GM18505 (cell line): Measurements from ENCODE around the gene BEX5.
"Not testable (repeated sequence)": the region's sequence is repeated elsewhere in the genome, so short reads cannot be mapped to it uniquely, and the experiment has no call there.

Source experiments
- ATAC-seq: cut with Tn5 transposase; IDR thresholded peaks from one replicate; pipeline ENCODE4 v1.9.1; 2021; ENCODE audit not compliant: unreplicated experiment
- POLR2A ChIP-seq: IDR thresholded peaks from 4 replicates; pipeline ENCODE4 v1.6.1; 2011; ENCODE audit warnings: borderline replicate concordance; ENCODE audit not compliant: insufficient read depth, insufficient read length; ENCODE audit errors: extremely low read depth

Gene BEX5

GRCh38 chrX:102155806-102156179 lies at the start of gene BEX5:
Gene BEX5, minus strand, starts transcription at chrX:102155977. Its CDS starts 1,712 bp downstream, at chrX:102154265.
- peak; percentile 85 for ATAC-seq
- no peak for TF ChIP-seq POLR2A

DNA sequence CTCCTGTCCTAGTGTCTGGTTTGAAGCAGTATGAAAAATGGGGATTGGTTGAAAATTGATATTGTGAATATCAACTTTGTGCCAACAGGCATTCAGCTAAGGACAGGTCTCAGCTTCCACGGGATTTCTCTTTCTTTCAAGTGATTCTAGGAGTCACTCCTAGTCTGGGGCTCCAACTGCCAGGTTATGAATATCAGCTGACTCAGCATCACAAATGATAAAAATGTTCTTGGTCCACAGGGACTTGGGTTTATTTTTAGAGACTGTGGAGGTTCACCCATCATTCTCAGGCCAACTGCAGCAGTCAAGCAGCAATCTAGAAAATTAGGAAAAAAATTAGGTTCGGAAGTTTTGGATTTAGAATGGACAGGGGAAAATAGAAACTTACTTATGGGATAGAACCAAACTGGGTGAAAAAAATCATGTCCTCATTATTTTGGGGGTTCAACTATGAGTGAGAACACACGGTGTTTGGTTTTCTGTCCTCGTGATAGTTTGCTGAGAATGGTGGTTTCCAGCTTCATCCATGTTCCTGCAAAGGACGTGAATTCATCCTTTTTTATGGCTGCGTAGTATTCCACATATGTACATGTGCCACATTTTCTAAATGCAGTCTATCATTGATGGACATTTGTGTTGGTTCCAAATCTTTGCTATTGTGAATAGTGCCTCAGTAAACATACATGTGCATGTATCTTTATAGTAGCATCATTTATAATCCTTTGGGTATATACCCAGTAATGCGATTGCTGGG lies 30.4 kb upstream of the BEX5 start:
- ATAC-seq, result no peak
- no peak for TF ChIP-seq POLR2A

- no peak for TF ChIP-seq POLR2A
- ATAC-seq, result peak; percentile 41
Observed at GRCh38 chrX:102154900-102155805, 624 bp downstream of the BEX5 start.

- TF ChIP-seq POLR2A, result no peak
- no peak for ATAC-seq
Observed at GRCh38 chrX:102154218-102154860, 1.4 kb downstream of the BEX5 start.

- not testable (repeated sequence) for ATAC-seq
Observed at GRCh38 chrX:102142274-102142673, 13.5 kb downstream of the BEX5 start, which contains the start of gene TCEAL6. Gene TCEAL6, minus strand, starts transcription at chrX:102142481.

GRCh38 chrX:102141631-102142030 lies 14.1 kb downstream of the BEX5 start:
- not testable (repeated sequence) for ATAC-seq

DNA sequence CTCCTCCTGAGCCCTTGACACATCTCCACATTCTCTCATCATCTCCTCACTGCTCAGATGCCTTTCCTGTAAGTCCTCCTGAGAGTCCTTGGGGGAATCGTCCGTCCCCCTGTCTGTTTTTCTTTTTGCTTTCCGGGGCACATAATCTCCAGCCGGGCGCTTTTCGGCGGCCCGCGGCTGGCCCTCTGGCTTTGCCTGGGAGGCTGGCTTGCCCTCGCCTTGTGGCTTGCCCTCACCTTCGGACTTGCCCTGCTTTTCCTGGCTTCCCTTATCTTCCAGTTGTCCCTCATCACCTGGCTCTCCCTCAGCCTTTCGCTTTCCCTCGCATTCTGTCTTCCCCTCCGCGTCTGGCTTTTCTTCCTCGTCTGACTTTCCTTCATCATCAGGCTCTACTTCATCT lies 14.9 kb downstream of the BEX5 start:
- not testable (repeated sequence) for ATAC-seq

GRCh38 chrX:102138064-102138463 lies 17.7 kb downstream of the BEX5 start:
- no peak for ATAC-seq

DNA sequence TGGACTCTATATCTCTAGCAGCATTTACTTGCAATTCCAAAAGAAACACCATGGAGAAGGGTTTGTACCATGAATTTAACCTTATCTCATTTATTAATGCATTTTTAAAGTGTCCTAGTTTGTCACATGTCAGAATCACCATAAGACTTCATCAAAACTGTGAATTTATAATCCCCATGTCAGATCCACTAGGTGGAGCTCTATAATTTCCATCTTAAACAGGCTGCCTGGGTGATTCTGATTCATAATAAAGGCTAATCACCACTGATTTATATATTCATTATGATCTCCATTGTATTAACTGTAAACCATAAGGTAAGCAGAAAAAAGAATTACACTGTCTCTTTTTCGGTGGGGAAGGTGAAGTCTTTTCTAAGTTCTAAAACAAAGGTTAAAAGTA lies 26.3 kb downstream of the BEX5 start:
- no peak for ATAC-seq
- TF ChIP-seq POLR2A, result no peak

More at GRCh38 chrX:102138064-102138463, 17.7 kb downstream of the BEX5 start:
- no peak for TF ChIP-seq POLR2A

DNA sequence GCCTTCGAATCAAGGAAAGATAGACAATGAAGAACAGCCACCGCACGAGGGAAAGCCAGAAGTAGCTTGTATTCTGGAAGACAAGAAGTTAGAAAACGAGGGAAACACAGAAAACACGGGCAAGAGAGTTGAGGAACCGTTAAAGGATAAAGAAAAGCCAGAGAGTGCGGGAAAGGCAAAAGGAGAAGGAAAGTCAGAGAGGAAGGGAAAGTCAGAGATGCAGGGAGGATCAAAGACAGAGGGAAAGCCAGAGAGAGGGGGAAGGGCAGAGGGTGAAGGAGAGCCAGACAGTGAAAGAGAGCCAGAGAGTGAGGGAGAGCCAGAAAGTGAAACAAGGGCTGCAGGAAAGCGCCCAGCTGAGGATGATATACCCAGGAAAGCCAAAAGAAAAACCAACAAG lies 28.9 kb downstream of the BEX5 start:
- no peak for TF ChIP-seq POLR2A
- ATAC-seq, result no peak

- not testable (repeated sequence) for ATAC-seq
Observed at GRCh38 chrX:102126080-102126818, 29.5 kb downstream of the BEX5 start.

DNA sequence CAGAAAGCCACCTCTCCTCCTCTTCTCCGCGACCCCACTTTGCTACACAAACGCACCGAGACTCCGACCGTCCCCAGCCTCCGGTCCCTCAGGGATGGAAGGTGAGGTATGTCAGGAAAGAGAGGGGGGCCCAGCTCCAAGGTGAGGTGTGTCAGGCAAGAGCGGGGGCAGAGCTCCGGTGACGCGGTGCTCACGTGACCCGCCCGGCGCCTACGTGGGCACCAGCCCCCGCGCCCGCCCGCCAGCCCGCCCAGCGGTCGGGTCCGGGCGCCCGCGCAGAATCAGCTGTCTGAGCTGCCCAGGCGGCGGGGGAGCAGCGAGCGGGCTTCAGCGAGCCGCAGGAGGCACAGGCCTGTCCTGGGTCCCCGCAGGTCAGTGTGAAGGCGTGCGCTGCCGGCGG lies 30.3 kb downstream of the BEX5 start, which contains the start of gene TCEAL2:
Gene TCEAL2, plus strand, starts transcription at position 244 of the 400 bp plus-strand sequence. CDS start 1,152 bp downstream, outside the sequence.
- not testable (repeated sequence) for ATAC-seq

DNA sequence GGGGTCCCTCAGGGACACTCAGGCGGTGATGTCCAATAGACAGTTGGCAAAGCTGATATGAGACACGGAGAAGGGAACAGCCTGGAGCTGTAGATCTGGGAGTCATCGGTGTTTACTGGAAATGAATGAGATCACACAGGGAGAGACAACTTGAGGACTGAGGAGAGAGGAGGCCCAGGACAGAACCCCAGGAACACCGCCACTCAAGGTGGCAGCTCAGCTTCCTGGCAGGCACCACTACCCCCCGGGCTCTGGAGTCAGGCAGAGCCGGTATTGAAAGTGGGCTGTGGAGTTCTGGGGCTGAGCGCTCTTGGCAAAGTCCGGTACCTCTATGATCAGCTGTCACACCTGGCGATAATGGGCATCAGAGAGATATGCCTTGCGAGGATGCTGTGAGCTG lies 30.8 kb downstream of the BEX5 start:
- not testable (repeated sequence) for ATAC-seq
